Measurements from ENCODE around the gene N4BP2L1.

N4BP2L1 gene

DNA sequence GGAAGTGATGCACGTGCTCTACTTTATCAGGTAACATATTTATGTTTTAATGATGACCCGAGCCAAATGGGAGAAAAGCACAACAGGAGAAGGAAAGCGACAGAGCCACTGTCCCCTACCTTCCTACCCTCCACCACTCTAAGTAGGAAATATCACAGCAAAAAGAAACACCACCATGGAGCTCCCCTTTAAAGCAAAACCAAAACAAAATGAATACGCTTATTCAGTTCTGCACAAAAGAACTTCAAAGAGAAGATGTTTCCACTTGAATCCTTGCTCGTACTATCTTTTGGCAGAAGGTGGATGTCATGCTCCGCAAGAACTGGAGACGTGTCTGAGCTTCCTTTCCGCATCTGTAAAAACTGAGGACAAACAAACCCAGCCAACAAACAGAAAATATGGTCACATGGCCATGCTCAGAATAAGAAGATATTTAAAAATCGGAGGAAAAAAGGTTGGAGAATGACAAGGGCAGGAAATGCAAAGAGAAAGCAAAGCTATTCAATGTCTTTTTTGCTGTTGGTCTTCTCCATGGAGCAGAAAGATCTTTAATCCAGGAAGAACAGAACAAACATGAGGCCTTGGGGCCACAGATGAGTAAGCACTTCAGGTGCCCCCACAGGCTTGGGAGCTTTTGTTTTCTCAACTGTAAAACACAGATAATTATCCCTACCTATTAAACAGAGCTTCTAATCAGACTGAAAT, 19.5 kb downstream of the N4BP2L1 start:
- H3K27ac ChIP-seq (replicated peaks), result no peak overlapping the region
- no peak for DNase-seq (ENCODE audit: low read depth in 1 of 2, low spot score in 1 of 2)
- H3K4me3 ChIP-seq (replicated peaks; ENCODE audit: insufficient read depth, low read length), result no peak overlapping the region
- H3K27me3 ChIP-seq (ENCODE audit: insufficient read depth, poor library complexity, severe bottlenecking), result no peaks in the 10 kb centered on the region
- TF ChIP-seq SPI1 (IDR thresholded peaks at IDR 0.05; ENCODE audit: borderline replicate concordance, low read depth), result no peak
- no peak for TF ChIP-seq POLR2AphosphoS5 (IDR thresholded peaks at IDR 0.05; ENCODE audit: low read depth)
- TF ChIP-seq, protein P1, sequence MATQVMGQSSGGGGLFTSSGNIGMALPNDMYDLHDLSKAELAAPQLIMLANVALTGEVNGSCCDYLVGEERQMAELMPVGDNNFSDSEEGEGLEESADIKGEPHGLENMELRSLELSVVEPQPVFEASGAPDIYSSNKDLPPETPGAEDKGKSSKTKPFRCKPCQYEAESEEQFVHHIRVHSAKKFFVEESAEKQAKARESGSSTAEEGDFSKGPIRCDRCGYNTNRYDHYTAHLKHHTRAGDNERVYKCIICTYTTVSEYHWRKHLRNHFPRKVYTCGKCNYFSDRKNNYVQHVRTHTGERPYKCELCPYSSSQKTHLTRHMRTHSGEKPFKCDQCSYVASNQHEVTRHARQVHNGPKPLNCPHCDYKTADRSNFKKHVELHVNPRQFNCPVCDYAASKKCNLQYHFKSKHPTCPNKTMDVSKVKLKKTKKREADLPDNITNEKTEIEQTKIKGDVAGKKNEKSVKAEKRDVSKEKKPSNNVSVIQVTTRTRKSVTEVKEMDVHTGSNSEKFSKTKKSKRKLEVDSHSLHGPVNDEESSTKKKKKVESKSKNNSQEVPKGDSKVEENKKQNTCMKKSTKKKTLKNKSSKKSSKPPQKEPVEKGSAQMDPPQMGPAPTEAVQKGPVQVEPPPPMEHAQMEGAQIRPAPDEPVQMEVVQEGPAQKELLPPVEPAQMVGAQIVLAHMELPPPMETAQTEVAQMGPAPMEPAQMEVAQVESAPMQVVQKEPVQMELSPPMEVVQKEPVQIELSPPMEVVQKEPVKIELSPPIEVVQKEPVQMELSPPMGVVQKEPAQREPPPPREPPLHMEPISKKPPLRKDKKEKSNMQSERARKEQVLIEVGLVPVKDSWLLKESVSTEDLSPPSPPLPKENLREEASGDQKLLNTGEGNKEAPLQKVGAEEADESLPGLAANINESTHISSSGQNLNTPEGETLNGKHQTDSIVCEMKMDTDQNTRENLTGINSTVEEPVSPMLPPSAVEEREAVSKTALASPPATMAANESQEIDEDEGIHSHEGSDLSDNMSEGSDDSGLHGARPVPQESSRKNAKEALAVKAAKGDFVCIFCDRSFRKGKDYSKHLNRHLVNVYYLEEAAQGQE (IDR thresholded peaks at IDR 0.05; ENCODE audit: insufficient replicate concordance, low read depth), result no peak
- no peak for TF ChIP-seq CTCF (IDR thresholded peaks at IDR 0.05; ENCODE audit: insufficient read depth, low read length)
- no peak for TF ChIP-seq GABPA (IDR thresholded peaks at IDR 0.05; ENCODE audit: low read depth)

GRCh38 chr13:32407854-32408253, 20.1 kb downstream of the N4BP2L1 start:
- no peak overlapping the region for H3K27ac ChIP-seq (replicated peaks)
- H3K4me3 ChIP-seq (replicated peaks; ENCODE audit: insufficient read depth, low read length), result no peak overlapping the region
- DNase-seq (ENCODE audit: low read depth in 1 of 2, low spot score in 1 of 2), result no peak
- TF ChIP-seq, protein P1 (IDR thresholded peaks at IDR 0.05; ENCODE audit: insufficient replicate concordance, low read depth), result no peak
- no peak for TF ChIP-seq CTCF (IDR thresholded peaks at IDR 0.05; ENCODE audit: insufficient read depth, low read length)
- no peak for TF ChIP-seq POLR2AphosphoS5 (IDR thresholded peaks at IDR 0.05; ENCODE audit: low read depth)
- no peak for TF ChIP-seq SPI1 (IDR thresholded peaks at IDR 0.05; ENCODE audit: borderline replicate concordance, low read depth)
- TF ChIP-seq GABPA (IDR thresholded peaks at IDR 0.05; ENCODE audit: low read depth), result no peak
- H3K27me3 ChIP-seq (ENCODE audit: insufficient read depth, poor library complexity, severe bottlenecking), result no peaks in the 10 kb centered on the region

DNA sequence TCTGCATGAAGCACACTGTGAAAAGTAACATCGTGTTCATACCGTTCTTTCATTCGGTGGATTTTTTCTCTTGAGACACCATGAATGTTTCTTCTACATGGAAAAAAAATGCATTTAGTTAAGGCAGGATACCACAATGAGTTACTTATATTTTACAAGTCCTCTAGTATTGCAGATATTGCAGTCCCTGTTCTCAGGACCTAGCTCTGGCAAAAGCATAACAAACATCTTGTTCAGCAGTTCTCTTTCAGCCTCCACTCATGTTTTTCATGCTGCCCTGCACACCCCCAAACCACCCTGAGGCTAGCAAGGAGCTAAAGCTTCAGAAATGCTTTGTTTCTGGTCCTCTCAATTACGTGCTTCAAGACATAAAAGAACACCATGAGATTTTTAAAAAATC, 24.8 kb downstream of the N4BP2L1 start:
- Histone ChIP-seq H3K27me3 (ENCODE audit: insufficient read depth, poor library complexity, severe bottlenecking) (no peaks in the 10 kb centered on the region), H3K27ac (replicated peaks) (no peak overlapping the region)

More for the DNA sequence above, 24.8 kb downstream of the N4BP2L1 start:
- DNase-seq (ENCODE audit: low read depth in 1 of 2, low spot score in 1 of 2), result no peak
- no peak overlapping the region for H3K4me3 ChIP-seq (replicated peaks; ENCODE audit: insufficient read depth, low read length)
- TF ChIP-seq CTCF (IDR thresholded peaks at IDR 0.05; ENCODE audit: insufficient read depth, low read length), result no peak
- TF ChIP-seq SPI1 (IDR thresholded peaks at IDR 0.05; ENCODE audit: borderline replicate concordance, low read depth), result no peak
- no peak for TF ChIP-seq POLR2AphosphoS5 (IDR thresholded peaks at IDR 0.05; ENCODE audit: low read depth)
- TF ChIP-seq, protein P1 (IDR thresholded peaks at IDR 0.05; ENCODE audit: insufficient replicate concordance, low read depth), result no peak
- TF ChIP-seq GABPA (IDR thresholded peaks at IDR 0.05; ENCODE audit: low read depth), result no peak

Measured in HL-60 (cell line).